GM10248 (cell line): ENCODE results near the gene FDXR.

Experiments
- CTCF ChIA-PET: fragments of 300-600 bp; sonication (Branson Sonifier 250); formaldehyde crosslinking; extraction: SDS; loops from one replicate; lab custom pipeline; 2021; ENCODE audit warnings: antibody characterized with exemption; lab: Yijun Ruan, JAX
- POLR2A ChIA-PET: fragments of 350-650 bp; sonication (Branson Sonifier 250); formaldehyde crosslinking; extraction: SDS; loops from one replicate; lab custom pipeline; 2020; ENCODE audit warnings: antibody characterized with exemption; lab: Yijun Ruan, JAX
- DNase-seq: peaks from one replicate; pipeline ENCODE4 v3.0.0; 2012; ENCODE audit errors: extremely low spot score
- CTCF ChIP-seq: IDR thresholded peaks from 2 replicates; pipeline ENCODE4 v1.5.1; 2012; ENCODE audit warnings: mild to moderate bottlenecking, low read depth; ENCODE audit errors: extremely low read depth, missing control alignments, control extremely low read depth

Gene FDXR

GRCh38 chr17:74818291-74818938 lies 54.4 kb downstream of the FDXR start:
- DNase-seq: no peak
- ChIA-PET CTCF (interaction anchor here (0.8 to 3.1 kb wide), 3 partner anchors 10 to 27 kb away, joined by 3 to 16 read pairs (median 3); no protein-coding TSS in a partner anchor), POLR2A (interaction anchor here (0.6 kb wide), 1 partner anchor 895 kb away, joined by 7 read pairs; no protein-coding TSS in a partner anchor)
- no peak for TF ChIP-seq CTCF

- POLR2A ChIA-PET: no interaction called here
- CTCF ChIA-PET: interaction anchor here (0.9 kb wide), 1 partner anchor 48 kb away, joined by 3 read pairs; no protein-coding TSS in a partner anchor
- TF ChIP-seq CTCF: no peak
- no peak for DNase-seq
Observed at GRCh38 chr17:74816905-74817620, 55.7 kb downstream of the FDXR start.

GRCh38 chr17:74815550-74816370 lies 57.0 kb downstream of the FDXR start:
- POLR2A ChIA-PET: no interaction called here
- no peak for DNase-seq
- TF ChIP-seq CTCF: no peak
- CTCF ChIA-PET: interaction anchor here (5.8 kb wide), 1 partner anchor 24 kb away, joined by 22 read pairs; no protein-coding TSS in a partner anchor

GRCh38 chr17:74815067-74815466 lies 57.7 kb downstream of the FDXR start:
- ChIA-PET CTCF (interaction anchor here (5.8 kb wide), 1 partner anchor 24 kb away, joined by 22 read pairs; no protein-coding TSS in a partner anchor), POLR2A (no interaction called here)
- DNase-seq: no peak
- no peak for TF ChIP-seq CTCF

GRCh38 chr17:74814453-74814852 lies 58.3 kb downstream of the FDXR start:
- CTCF ChIA-PET: interaction anchor here (5.8 kb wide), 1 partner anchor 23 kb away, joined by 22 read pairs; no protein-coding TSS in a partner anchor
- no peak for DNase-seq
- no peak for TF ChIP-seq CTCF
- POLR2A ChIA-PET: no interaction called here
